ENCODE measurements around the gene ENDOV.

Gene ENDOV
- 13.6 to 17.2 reads per million in 2 donors for total RNA-seq

- DNase-seq = peak; percentile 87
Observed at GRCh38 chr17:80414803-80415625, at the start of gene ENDOV. Gene ENDOV (plus strand): TSS chr17:80415167. CDS start chr17:80415195, 28 bp downstream.

GRCh38 chr17:80365983-80366382, 49.0 kb upstream of the ENDOV start:
- DNase-seq = no peak

GRCh38 chr17:80367503-80367902, 47.5 kb upstream of the ENDOV start:
- no peak for DNase-seq

GRCh38 chr17:80371196-80371595, 43.8 kb upstream of the ENDOV start:
- no peak for DNase-seq

- DNase-seq = no peak
Observed at GRCh38 chr17:80372456-80372855, 42.5 kb upstream of the ENDOV start.

GRCh38 chr17:80372922-80373570, 41.9 kb upstream of the ENDOV start:
- DNase-seq = no peak

- no peak for DNase-seq
Observed at GRCh38 chr17:80374039-80374731, 40.8 kb upstream of the ENDOV start.

- no peak for DNase-seq
Observed at GRCh38 chr17:80374732-80375585, 40.0 kb upstream of the ENDOV start.

- DNase-seq = no peak
Observed at GRCh38 chr17:80376531-80376930, 38.4 kb upstream of the ENDOV start.

GRCh38 chr17:80377798-80378197, 37.2 kb upstream of the ENDOV start:
- no peak for DNase-seq

- DNase-seq = no peak
Observed at GRCh38 chr17:80379348-80379747, 35.6 kb upstream of the ENDOV start.

GRCh38 chr17:80380068-80380467, 34.9 kb upstream of the ENDOV start:
- no peak for DNase-seq

GRCh38 chr17:80380555-80381002, 34.4 kb upstream of the ENDOV start:
- no peak for DNase-seq

GRCh38 chr17:80381416-80381923, 33.5 kb upstream of the ENDOV start:
- DNase-seq = no peak

- DNase-seq = no peak
Observed at GRCh38 chr17:80382446-80382845, 32.5 kb upstream of the ENDOV start.

- DNase-seq = no peak
Observed at GRCh38 chr17:80382956-80383355, 32.0 kb upstream of the ENDOV start.

GRCh38 chr17:80384078-80384960, 30.6 kb upstream of the ENDOV start:
- DNase-seq = no peak

- DNase-seq = no peak
Observed at GRCh38 chr17:80385046-80385445, 29.9 kb upstream of the ENDOV start.

- DNase-seq = no peak
Observed at GRCh38 chr17:80386341-80386740, 28.6 kb upstream of the ENDOV start.

- no peak for DNase-seq
Observed at GRCh38 chr17:80387071-80387470, 27.9 kb upstream of the ENDOV start.

GRCh38 chr17:80388175-80388574, 26.8 kb upstream of the ENDOV start:
- no peak for DNase-seq

Measured in activated gamma-delta T cell (primary cell).